GM12892 (cell line): ENCODE measurements around the gene C2CD2L.
"Not testable (repeated sequence)": the region's sequence is repeated elsewhere in the genome, so short reads cannot be mapped to it uniquely, and the experiment has no call there.

Experiments
- DNase-seq: peaks from one replicate; pipeline ENCODE4 v3.0.0; 2011; ENCODE audit not compliant: insufficient read length
- FAIRE-seq: peaks from 2 replicates; lab custom pipeline; 2011; peaks lifted over from hg19 to GRCh38; lab: Jason Lieb, UNC
- POLR2A ChIP-seq: IDR thresholded peaks from 2 replicates; pipeline ENCODE4 v1.6.1; 2011; ENCODE audit warnings: low read depth, low read length, control low read depth
- POLR2AphosphoS5 ChIP-seq: IDR thresholded peaks from 2 replicates; pipeline ENCODE4 v1.6.1; 2011; ENCODE audit warnings: low read depth, low read length, control low read depth
- TAF1 ChIP-seq: IDR thresholded peaks from 2 replicates; pipeline ENCODE4 v1.6.1; 2011; ENCODE audit warnings: low read depth, mild to moderate bottlenecking, control low read depth, low read length, borderline replicate concordance

Gene C2CD2L

GRCh38 chr11:119118227-119118626 is 11.1 kb downstream of the C2CD2L start:
- FAIRE-seq (no peak), DNase-seq (no peak)
- TF ChIP-seq TAF1 (no peak), POLR2A (no peak), POLR2AphosphoS5 (no peak)

GRCh38 chr11:119118946-119119345 is 11.8 kb downstream of the C2CD2L start:
- TF ChIP-seq POLR2A: no peak
- TF ChIP-seq TAF1: no peak
- no peak for TF ChIP-seq POLR2AphosphoS5
- FAIRE-seq: no peak
- DNase-seq: no peak

- DNase-seq (no peak), FAIRE-seq (no peak)
- TF ChIP-seq POLR2AphosphoS5 (no peak), TAF1 (no peak), POLR2A (no peak)
These were observed 13.5 kb downstream of the C2CD2L start for GRCh38 chr11:119120639-119121007.

- TF ChIP-seq TAF1 (no peak), POLR2AphosphoS5 (peak; percentile 87), POLR2A (peak; percentile 87)
- peak; percentile 100 for FAIRE-seq
These were observed 14.1 kb downstream of the C2CD2L start, which contains the start of gene HINFP for GRCh38 chr11:119121008-119121810. Gene HINFP (plus strand): TSS chr11:119121580. CDS start chr11:119126945, 5,365 bp downstream.

DNA sequence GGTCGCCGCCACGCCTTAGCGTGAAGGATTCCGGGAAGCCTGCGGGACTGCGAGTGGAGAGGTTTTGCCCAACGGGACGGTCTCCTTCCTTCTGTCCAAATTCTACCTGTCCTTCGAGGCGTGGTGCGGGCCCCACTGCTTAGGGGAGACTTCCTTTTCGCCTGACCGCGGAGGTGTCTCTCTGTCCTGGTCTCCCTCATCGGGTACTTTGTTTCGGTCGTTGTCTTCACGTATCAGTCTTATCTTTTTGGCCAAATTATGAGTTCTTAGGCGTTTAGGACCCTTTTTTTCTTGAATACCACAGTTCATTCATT is 14.6 kb downstream of the C2CD2L start:
- TF ChIP-seq POLR2AphosphoS5: no peak
- TF ChIP-seq TAF1: no peak
- FAIRE-seq (no peak), DNase-seq (no peak)

More at GRCh38 chr11:119121008-119121810, 14.1 kb downstream of the C2CD2L start, which contains the start of gene HINFP:
- DNase-seq: peak; percentile 99

GRCh38 chr11:119125821-119126220 is 18.7 kb downstream of the C2CD2L start:
- FAIRE-seq (no peak), DNase-seq (no peak)
- TF ChIP-seq POLR2A (no peak), POLR2AphosphoS5 (no peak), TAF1 (no peak)

DNA sequence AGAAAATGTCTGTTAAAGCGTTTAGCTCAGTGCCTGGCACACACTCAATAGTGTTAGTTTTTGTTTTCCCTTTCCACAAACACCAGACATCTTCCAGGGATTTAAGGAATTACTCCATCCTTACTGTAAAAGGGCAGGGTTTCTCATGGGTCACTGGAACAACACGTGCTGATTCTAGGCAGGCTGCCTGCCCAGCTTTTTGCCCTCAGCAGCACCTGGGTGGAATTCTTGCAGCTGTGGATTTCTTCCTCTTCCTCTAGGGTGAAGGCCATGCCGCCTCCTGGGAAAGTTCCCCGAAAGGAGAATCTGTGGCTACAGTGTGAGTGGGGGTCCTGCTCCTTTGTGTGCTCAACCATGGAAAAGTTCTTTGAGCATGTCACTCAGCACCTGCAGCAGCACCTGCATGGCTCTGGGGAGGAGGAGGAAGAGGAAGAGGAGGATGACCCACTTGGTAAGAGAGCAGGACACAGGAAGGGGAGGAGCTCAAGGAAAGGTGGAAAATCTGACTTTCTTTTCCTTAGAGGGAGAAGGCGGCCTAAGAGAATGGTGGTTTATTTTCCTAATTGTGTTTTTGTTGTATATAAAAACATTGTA is 19.6 kb downstream of the C2CD2L start:
- DNase-seq (no peak), FAIRE-seq (no peak)
- TF ChIP-seq POLR2AphosphoS5 (no peak), POLR2A (no peak), TAF1 (no peak)

DNA sequence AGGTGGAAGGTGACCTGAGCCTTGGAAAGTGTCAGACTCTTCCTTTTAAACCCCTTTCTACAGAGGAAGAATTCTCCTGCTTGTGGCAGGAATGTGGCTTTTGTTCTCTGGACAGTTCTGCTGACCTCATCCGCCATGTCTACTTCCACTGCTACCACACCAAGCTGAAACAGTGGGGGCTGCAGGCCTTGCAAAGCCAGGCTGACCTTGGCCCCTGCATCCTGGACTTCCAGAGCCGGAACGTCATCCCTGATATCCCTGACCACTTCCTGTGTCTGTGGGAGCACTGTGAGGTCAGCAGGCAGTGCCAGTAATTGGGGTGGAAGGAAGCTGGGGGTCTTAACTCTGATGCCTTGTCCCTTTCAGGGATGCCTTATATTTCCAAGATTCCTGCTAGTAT is 23.5 kb downstream of the C2CD2L start:
- no peak for FAIRE-seq
- TF ChIP-seq POLR2AphosphoS5: no peak
- TF ChIP-seq TAF1: no peak
- no peak for TF ChIP-seq POLR2A
- DNase-seq: no peak

- no peak for FAIRE-seq
- DNase-seq: no peak
These were observed 27.3 kb downstream of the C2CD2L start for GRCh38 chr11:119134389-119134978.

DNA sequence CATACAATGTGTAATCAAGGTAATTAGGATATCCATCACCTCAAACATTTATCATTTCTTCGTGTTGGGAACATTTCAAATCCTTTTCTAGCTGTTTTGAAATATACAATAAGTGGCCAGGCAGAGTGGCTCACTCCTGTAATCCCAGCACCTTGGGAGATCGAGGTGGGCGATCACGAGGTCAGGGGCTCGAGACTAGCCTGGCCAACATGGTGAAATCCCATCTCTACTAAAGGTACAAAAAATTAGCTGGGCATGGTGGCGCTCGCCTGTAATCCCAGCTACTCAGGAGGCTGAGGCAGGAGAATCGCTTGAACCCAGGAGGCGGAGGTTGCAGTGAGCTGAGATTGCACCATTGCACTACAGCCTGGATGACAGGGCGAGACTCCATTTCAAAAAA is 32.1 kb downstream of the C2CD2L start:
- not testable (repeated sequence) for DNase-seq, FAIRE-seq

More at GRCh38 chr11:119134389-119134978, 27.3 kb downstream of the C2CD2L start:
- TF ChIP-seq TAF1 (no peak), POLR2A (no peak), POLR2AphosphoS5 (no peak)

DNA sequence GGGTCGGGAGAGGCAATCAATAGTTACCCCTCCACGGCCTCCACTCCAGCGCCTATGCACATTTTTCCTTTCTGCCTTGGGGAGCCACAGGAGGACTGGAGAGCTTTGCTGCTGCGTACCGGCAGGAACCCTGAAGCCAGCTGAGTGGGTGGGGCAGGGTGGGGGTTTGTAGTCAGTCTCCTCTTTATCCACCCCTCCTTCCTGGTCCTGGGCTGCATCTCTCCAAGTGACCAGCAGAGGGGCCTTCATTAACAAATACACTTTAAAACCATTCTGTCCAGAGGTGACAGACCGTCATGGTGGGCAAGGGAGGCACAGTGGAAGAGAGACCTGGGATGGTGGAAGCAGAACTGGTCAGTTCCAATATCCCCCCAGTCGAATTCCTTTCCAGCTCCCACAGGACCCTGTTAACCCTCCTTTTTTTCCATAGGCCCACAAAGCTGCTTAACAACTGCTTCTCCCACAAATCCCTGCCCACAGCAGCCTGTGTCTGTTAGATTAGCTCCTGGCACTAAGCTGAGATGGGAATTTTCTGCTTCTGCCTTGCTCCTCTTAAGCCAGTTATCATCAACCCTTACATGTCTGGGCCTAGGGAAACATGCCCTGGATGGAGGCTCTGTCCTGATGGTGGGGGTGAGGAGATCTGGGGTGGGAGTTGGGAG is 37.8 kb downstream of the C2CD2L start:
- peak; percentile 65 for FAIRE-seq
- TF ChIP-seq TAF1 (no peak), POLR2AphosphoS5 (no peak), POLR2A (no peak)

More for the DNA sequence above, 37.8 kb downstream of the C2CD2L start:
- DNase-seq: peak; percentile 71
